AML-193 (cell line): ENCODE data around the gene PLA2G4E.

Experiments used
- DNase-seq, 2 experiments: peaks; one replicate each; lab custom pipeline; 2025; lab: John Stamatoyannopoulos, UW

PLA2G4E gene

GRCh38 chr15:41933771-41934170 lies 87.1 kb downstream of the PLA2G4E start:
- DNase-seq: no peak

DNA sequence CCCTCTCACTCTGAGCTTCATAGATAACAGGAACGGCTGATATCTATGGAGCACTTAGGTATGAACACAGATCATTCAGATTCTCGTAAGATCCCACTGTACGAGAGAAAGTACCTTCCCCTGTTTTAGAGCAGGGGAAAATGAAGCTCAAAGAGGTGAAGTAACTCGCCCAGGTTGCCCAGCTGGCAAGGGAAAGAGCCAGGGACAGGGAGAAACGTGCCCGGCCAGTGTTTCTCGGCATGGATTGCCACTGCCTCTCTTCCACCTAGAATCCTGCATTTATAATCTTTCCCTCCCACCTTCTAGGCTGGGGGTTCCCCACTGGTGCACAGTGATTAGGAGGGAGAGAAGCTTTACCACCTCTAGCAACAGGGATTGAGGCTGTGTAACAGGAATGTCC lies 87.5 kb downstream of the PLA2G4E start:
- DNase-seq: no peak

DNA sequence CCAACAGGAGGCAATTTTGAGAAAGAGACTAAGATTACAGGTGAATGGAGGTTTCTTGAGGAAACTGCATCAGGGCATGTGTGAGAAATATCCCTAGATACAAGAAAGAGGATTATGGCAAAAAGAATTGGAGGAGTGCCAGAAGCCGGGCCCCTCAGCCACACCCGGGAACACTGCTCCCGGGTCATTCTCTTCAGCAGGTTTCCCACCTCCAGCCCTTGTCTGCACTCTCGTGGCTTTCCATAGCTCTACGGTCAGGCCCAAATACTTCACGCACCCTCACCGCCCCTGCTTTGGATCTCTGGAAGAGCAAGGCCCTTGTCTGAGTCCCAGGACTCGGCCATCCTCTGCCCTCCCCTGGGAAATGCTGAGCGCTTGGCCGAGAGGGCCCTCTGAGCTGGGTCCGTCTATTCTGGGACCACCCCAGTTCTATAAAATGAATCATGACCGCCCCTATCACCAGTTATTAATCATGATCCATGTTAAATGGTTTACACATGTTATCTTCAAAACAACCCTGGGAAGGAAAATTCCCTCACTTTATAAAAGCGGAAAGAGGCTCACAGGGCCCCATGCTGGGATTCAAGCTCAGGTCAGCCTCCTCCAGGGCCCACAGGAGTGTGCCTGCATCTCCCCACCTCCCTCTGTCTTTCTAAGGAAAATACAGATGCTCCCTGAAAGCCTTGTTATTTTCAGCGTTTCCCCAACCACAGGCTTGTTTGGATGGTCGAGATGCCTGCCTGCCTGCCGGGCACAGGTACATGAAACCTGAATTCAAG lies 88.1 kb downstream of the PLA2G4E start:
- DNase-seq: no peak

DNA sequence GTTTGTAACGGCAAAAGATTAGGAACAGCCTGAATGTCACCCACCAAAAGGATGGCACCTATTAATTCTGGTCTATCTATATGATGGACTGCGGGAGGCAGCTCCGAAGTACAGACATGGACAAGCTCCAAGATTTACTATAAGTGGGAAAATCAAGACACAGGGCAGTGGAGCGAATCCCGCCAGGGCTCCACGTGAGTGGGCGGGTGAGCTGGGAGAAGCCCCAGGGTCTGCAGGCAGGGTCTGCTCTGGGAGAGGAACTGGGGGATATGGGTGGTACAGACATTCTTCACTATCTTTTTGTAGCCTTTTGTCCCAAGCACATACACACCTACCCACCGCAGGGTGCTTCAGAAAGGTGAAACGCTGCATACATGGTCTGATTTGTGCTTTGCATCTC lies 88.7 kb downstream of the PLA2G4E start:
- DNase-seq: no peak
